Astrocyte (in vitro differentiated cells and primary cell): ENCODE measurements around the gene MEIOC. TPM values are rescaled to one million over a fixed set of nuclear protein-coding genes. Genes with fewer than 3 reads are reported as not detected.

Source experiments
- DNase-seq: peaks from one replicate; pipeline ENCODE4 v3.0.0-alpha.2; 2010; ENCODE audit warnings: low read depth
- FAIRE-seq: peaks from 2 replicates; lab custom pipeline; 2011; peaks lifted over from hg19 to GRCh38; lab: Jason Lieb, UNC
- H2AFZ ChIP-seq: 2 replicates; pipeline ENCODE4 v1.6.0; 2012; ENCODE audit warnings: low read depth, low read length, inconsistent platforms
- H3K27ac ChIP-seq: 2 replicates; pipeline ENCODE4 v1.5.1; 2011; ENCODE audit warnings: low read depth, low read length, inconsistent platforms
- H3K27me3 ChIP-seq: 2 replicates; pipeline ENCODE4 v1.6.0; 2011; ENCODE audit warnings: low read length, inconsistent platforms; ENCODE audit not compliant: insufficient read depth
- H3K36me3 ChIP-seq: 2 replicates; pipeline ENCODE4 v1.5.1; 2011; ENCODE audit warnings: low read length, inconsistent platforms; ENCODE audit not compliant: insufficient read depth
- H3K4me1 ChIP-seq: 2 replicates; pipeline ENCODE4 v1.5.1; 2011; ENCODE audit warnings: low read length, inconsistent platforms; ENCODE audit not compliant: insufficient read depth
- H3K4me2 ChIP-seq: 2 replicates; pipeline ENCODE4 v1.6.0; 2012; ENCODE audit warnings: low read length, inconsistent platforms
- H3K4me3 ChIP-seq: 2 replicates; pipeline ENCODE4 v1.5.1; 2011; ENCODE audit warnings: low read depth, mild to moderate bottlenecking, low read length, inconsistent platforms; ENCODE audit not compliant: insufficient read depth
- H3K79me2 ChIP-seq: 2 replicates; pipeline ENCODE4 v1.6.0; 2012; ENCODE audit warnings: mild to moderate bottlenecking, low read length, inconsistent platforms; ENCODE audit not compliant: insufficient read depth
- H3K9ac ChIP-seq: 2 replicates; pipeline ENCODE4 v1.6.0; 2012; ENCODE audit warnings: mild to moderate bottlenecking, low read length, inconsistent platforms
- H3K9me3 ChIP-seq: 2 replicates; pipeline ENCODE4 v1.5.1; 2012; ENCODE audit warnings: low read depth, mild to moderate bottlenecking, low read length, inconsistent platforms; ENCODE audit not compliant: insufficient read depth
- H4K20me1 ChIP-seq: 2 replicates; pipeline ENCODE4 v1.6.0; 2012; ENCODE audit warnings: low read length, inconsistent platforms; ENCODE audit not compliant: insufficient read depth
- H3K27ac Mint-ChIP-seq: one replicate; pipeline ENCODE4 v1.8.0; 2021; ENCODE audit warnings: mild to moderate bottlenecking, mixed read lengths; ENCODE audit not compliant: unreplicated experiment
- H3K27me3 Mint-ChIP-seq: one replicate; pipeline ENCODE4 v1.8.0; 2021; ENCODE audit warnings: low read depth, mixed read lengths; ENCODE audit not compliant: unreplicated experiment
- H3K36me3 Mint-ChIP-seq: one replicate; pipeline ENCODE4 v1.8.0; 2021; ENCODE audit warnings: low read depth, mixed read lengths; ENCODE audit not compliant: unreplicated experiment
- H3K4me1 Mint-ChIP-seq: one replicate; pipeline ENCODE4 v1.8.0; 2021; ENCODE audit warnings: low read depth, mixed read lengths; ENCODE audit not compliant: unreplicated experiment
- H3K4me3 Mint-ChIP-seq: one replicate; pipeline ENCODE4 v1.8.0; 2021; ENCODE audit warnings: mild to moderate bottlenecking, moderate library complexity, mixed read lengths; ENCODE audit not compliant: unreplicated experiment
- H3K9me3 Mint-ChIP-seq: one replicate; pipeline ENCODE4 v1.8.0; 2021; ENCODE audit warnings: mild to moderate bottlenecking, mixed read lengths; ENCODE audit not compliant: unreplicated experiment
- CTCF ChIP-seq: IDR thresholded peaks from 2 replicates; pipeline ENCODE4 v1.5.1; 2011; ENCODE audit warnings: low read depth, mild to moderate bottlenecking, inconsistent platforms, low read length, moderate library complexity; ENCODE audit not compliant: insufficient read depth
- EZH2 ChIP-seq: IDR thresholded peaks from 2 replicates; pipeline ENCODE4 v1.6.1; 2012; ENCODE audit warnings: mild to moderate bottlenecking, low read length, inconsistent platforms; ENCODE audit not compliant: insufficient read depth
- total RNA-seq: library from RNA; stranded (reverse); gene quantifications from 2 replicates; pipeline ENCODE4 v1.2.1, GENCODE V29; 2021

MEIOC gene
- total RNA-seq, 1 donor from 2014 or later: 0.45 TPM

GRCh38 chr17:44664867-44665266, 8.6 kb downstream of the MEIOC start:
- Mint-ChIP-seq H3K36me3 (no peaks in the 10 kb centered on the region), H3K27ac (no peak overlapping the region), H3K27me3 (no peaks in the 10 kb centered on the region), H3K9me3 (no peaks in the 10 kb centered on the region), H3K4me1 (no peaks in the 10 kb centered on the region), H3K4me3 (no peak overlapping the region)
- H3K4me1 ChIP-seq: no peaks in the 10 kb centered on the region
- DNase-seq (no peak), FAIRE-seq (no peak)
- no peak for TF ChIP-seq CTCF
- no peak for TF ChIP-seq EZH2
- H3K9ac ChIP-seq: no peak overlapping the region
- H3K4me2 ChIP-seq: no peak overlapping the region
- no peak overlapping the region for H3K27ac ChIP-seq
- H4K20me1 ChIP-seq: no peaks in the 10 kb centered on the region
- H3K27me3 ChIP-seq: no peaks in the 10 kb centered on the region
- no peak overlapping the region for H2AFZ ChIP-seq
- no peaks in the 10 kb centered on the region for H3K79me2 ChIP-seq
- no peaks in the 10 kb centered on the region for H3K9me3 ChIP-seq
- no peak overlapping the region for H3K4me3 ChIP-seq
- H3K36me3 ChIP-seq: no peaks in the 10 kb centered on the region

GRCh38 chr17:44666006-44666405, 9.7 kb downstream of the MEIOC start:
- no peak for FAIRE-seq
- TF ChIP-seq EZH2: no peak
- TF ChIP-seq CTCF: no peak

GRCh38 chr17:44672479-44673093, 16.3 kb downstream of the MEIOC start:
- Mint-ChIP-seq H3K4me3 (no peak overlapping the region), H3K27ac (peak overlapping the region; percentile 12), H3K4me1 (no peaks in the 10 kb centered on the region), H3K27me3 (no peaks in the 10 kb centered on the region), H3K9me3 (no peaks in the 10 kb centered on the region), H3K36me3 (no peaks in the 10 kb centered on the region)
- no peaks in the 10 kb centered on the region for H4K20me1 ChIP-seq
- DNase-seq (no peak), FAIRE-seq (peak; percentile 20)
- H3K4me2 ChIP-seq: no peak overlapping the region
- H3K9ac ChIP-seq: no peak overlapping the region
- H3K4me3 ChIP-seq: no peak overlapping the region
- H3K27ac ChIP-seq: no peak overlapping the region
- H2AFZ ChIP-seq: no peak overlapping the region
- H3K36me3 ChIP-seq: no peaks in the 10 kb centered on the region
- no peaks in the 10 kb centered on the region for H3K9me3 ChIP-seq
- no peaks in the 10 kb centered on the region for H3K79me2 ChIP-seq
- TF ChIP-seq EZH2 (no peak), CTCF (peak; percentile 44)
- H3K4me1 ChIP-seq: no peaks in the 10 kb centered on the region
- H3K27me3 ChIP-seq: no peaks in the 10 kb centered on the region

More at GRCh38 chr17:44666006-44666405, 9.7 kb downstream of the MEIOC start:
- Histone ChIP-seq H2AFZ (no peak overlapping the region), H3K4me3 (no peak overlapping the region), H3K27me3 (no peaks in the 10 kb centered on the region), H3K9me3 (no peaks in the 10 kb centered on the region), H3K4me1 (no peaks in the 10 kb centered on the region), H3K79me2 (no peaks in the 10 kb centered on the region), H3K36me3 (no peaks in the 10 kb centered on the region), H3K27ac (no peak overlapping the region), H4K20me1 (no peaks in the 10 kb centered on the region), H3K4me2 (no peak overlapping the region), H3K9ac (no peak overlapping the region)
- Mint-ChIP-seq H3K36me3 (no peaks in the 10 kb centered on the region), H3K4me3 (no peak overlapping the region), H3K27me3 (no peaks in the 10 kb centered on the region), H3K27ac (no peak overlapping the region), H3K4me1 (no peaks in the 10 kb centered on the region), H3K9me3 (no peaks in the 10 kb centered on the region)
- DNase-seq: no peak
